Omental fat pad (tissue), 4 donors: ENCODE data around the gene MEGF8. TPM values are rescaled to one million over a fixed set of nuclear protein-coding genes. Genes with fewer than 3 reads are reported as not detected.
"Not testable (repeated sequence)": the region's sequence is repeated elsewhere in the genome, so short reads cannot be mapped to it uniquely, and the experiment has no call there.

Experiments
- ATAC-seq: fragments of 150-250 bp; one replicate; pipeline ENCODE4 v1.9.1; 2016; ENCODE audit warnings: mild to moderate bottlenecking, moderate library complexity; ENCODE audit not compliant: low FRiP score
- DNase-seq: peaks from one replicate; pipeline ENCODE4 v3.0.0-alpha.2; 2019; ENCODE audit warnings: low spot score
- CTCF ChIP-seq, 3 donors: fragments of 450-650 bp; IDR thresholded peaks; one replicate each; pipeline ENCODE4 v1.5.1; 2016 to 2017; ENCODE audit warnings: antibody characterized with exemption in 3 of 3, mild to moderate bottlenecking in 3 of 3, moderate library complexity in 2 of 3
- total RNA-seq, 4 donors: library from RNA; depleted of rRNA; stranded (reverse); fragments of >200 nt; gene quantifications; one replicate each; pipeline ENCODE4 v1.1.0, GENCODE V29; 2016

The MEGF8 gene
- total RNA-seq, 4 donors from 2014 or later, result 15.3 to 20.5 (median 18.4) TPM

GRCh38 chr19:42325896-42326771 is 699 bp downstream of the MEGF8 start:
- peak; percentile 12 for ATAC-seq
- no peak for TF ChIP-seq CTCF (IDR thresholded peaks at IDR 0.05)
- DNase-seq, result no peak

- no peak for TF ChIP-seq CTCF (IDR thresholded peaks at IDR 0.05)
- DNase-seq (no peak), ATAC-seq (no peak)
These were observed 1.5 kb downstream of the MEGF8 start for GRCh38 chr19:42326969-42327368.

GRCh38 chr19:42327381-42327780 is 1.9 kb downstream of the MEGF8 start:
- no peak for ATAC-seq
- DNase-seq, result no peak
- TF ChIP-seq CTCF (IDR thresholded peaks at IDR 0.05), result no peak

GRCh38 chr19:42328106-42328505 is 2.7 kb downstream of the MEGF8 start:
- DNase-seq, result no peak
- no peak for TF ChIP-seq CTCF (IDR thresholded peaks at IDR 0.05)
- ATAC-seq, result no peak

- no peak for TF ChIP-seq CTCF (IDR thresholded peaks at IDR 0.05)
- ATAC-seq (no peak), DNase-seq (no peak)
These were observed 3.4 kb downstream of the MEGF8 start for GRCh38 chr19:42328854-42329253.

GRCh38 chr19:42330241-42330711 is 4.8 kb downstream of the MEGF8 start:
- no peak for ATAC-seq
- no peak for TF ChIP-seq CTCF (IDR thresholded peaks at IDR 0.05)
- DNase-seq, result no peak

- not testable (repeated sequence) for DNase-seq, ATAC-seq
These were observed 5.9 kb downstream of the MEGF8 start for GRCh38 chr19:42331333-42331732.
